Urinary bladder (tissue), 4 donors: ENCODE data around the gene FNDC3B. TPM values are rescaled to one million over a fixed set of nuclear protein-coding genes. Genes with fewer than 3 reads are reported as not detected.

ENCODE experiments used
- DNase-seq: peaks from one replicate; pipeline ENCODE4 v3.0.0-alpha.2; 2015; ENCODE audit errors: extremely low spot score
- H3K27ac ChIP-seq: one replicate; pipeline ENCODE4 v1.5.1; 2013; ENCODE audit warnings: low read depth, mild to moderate bottlenecking, moderate library complexity
- H3K36me3 ChIP-seq: one replicate; pipeline ENCODE4 v1.6.1; 2013; ENCODE audit warnings: mild to moderate bottlenecking, moderate library complexity; ENCODE audit not compliant: insufficient read depth
- H3K4me1 ChIP-seq: one replicate; pipeline ENCODE4 v1.6.1; 2013; ENCODE audit warnings: mild to moderate bottlenecking, moderate library complexity; ENCODE audit not compliant: insufficient read depth
- H3K4me3 ChIP-seq: one replicate; pipeline ENCODE4 v1.5.1; 2013; ENCODE audit warnings: low read depth, low read length
- WGBS: extraction: QIAGEN DNeasy Blood & Tissue Kit; methylation state at CpG from one replicate; pipeline ENCODE4 v1.1.7; 2013; 5-methylcytosine and 5-hydroxymethylcytosine counted together
- polyA plus RNA-seq: library from polyadenylated mRNA; stranded (reverse); fragments of 200-250 nt; gene quantifications from one replicate; pipeline ENCODE4 v1.2.3, GENCODE V29; 2013
- total RNA-seq: library from RNA; depleted of rRNA; stranded (reverse); fragments of >200 nt; gene quantifications from one replicate; pipeline ENCODE4 v1.2.3, GENCODE V29; 2014
- donor health status: healthy with polysubstance abuse.
- donor health status: healthy.

FNDC3B gene
- total and polyA plus RNA-seq, 2 donors = 22.0 to 228 TPM

DNA sequence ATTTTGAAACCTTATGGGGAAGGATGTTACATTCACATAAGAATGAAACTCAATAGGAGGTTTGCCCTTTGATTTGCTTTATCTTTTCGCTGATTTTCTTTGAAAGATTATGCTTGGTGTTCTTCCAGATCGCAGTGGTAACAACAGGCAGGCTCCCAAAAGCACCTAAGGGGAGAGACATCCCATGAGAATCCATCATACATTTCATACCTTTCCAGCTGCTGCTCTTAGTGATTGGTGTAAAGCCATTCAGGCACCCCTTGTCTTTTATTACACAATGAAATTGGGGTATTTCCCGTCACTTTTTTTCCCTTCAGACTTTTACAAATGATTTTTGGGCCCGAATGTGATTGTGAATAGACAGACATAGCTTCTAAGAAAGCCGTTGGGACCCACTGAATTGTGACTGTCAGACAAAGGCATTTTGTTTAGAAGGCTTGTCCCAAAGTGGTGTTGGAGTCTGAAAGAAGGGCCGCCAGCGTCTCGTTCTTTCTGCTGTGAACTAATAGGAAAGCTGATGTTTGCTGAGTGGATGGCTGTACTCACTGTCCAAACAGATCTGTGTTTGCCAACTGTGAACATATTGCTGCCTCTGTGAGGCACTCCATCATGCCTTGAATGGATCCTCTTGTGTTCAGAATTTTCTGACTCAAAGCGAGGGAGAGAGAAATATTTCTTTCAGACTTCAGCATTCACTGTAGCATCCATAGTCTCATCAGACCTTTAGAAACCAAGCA lies 164.3 kb downstream of the FNDC3B start:
- no peaks in the 10 kb centered on the region for H3K36me3 ChIP-seq
- H3K4me1 ChIP-seq = no peaks in the 10 kb centered on the region
- peak; percentile 42 for DNase-seq
- H3K27ac ChIP-seq = no peak overlapping the region
- no peak overlapping the region for H3K4me3 ChIP-seq
- WGBS = 46% methylated on average over 9 of the region's 9 CpGs

DNA sequence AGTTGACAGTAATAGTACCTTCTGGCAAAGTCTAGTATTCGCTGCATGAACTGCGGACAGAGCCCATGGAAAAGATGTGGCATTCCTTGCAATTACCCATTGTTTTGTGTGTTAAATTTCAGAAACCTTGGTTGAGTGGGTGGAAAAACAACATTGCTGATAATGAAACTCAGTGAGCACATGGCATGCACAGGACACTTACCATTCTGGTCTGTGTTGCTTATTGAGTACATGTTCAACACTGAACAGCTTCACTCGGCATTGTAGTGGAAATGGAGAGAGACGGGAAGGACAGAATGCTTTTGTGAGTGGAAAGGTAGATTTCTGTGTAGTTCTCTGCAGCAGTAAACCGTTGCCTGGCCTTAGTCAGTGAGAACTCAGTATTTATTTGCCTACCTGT lies 165.3 kb downstream of the FNDC3B start:
- Histone ChIP-seq H3K36me3 (no peaks in the 10 kb centered on the region), H3K4me1 (no peaks in the 10 kb centered on the region), H3K27ac (no peak overlapping the region), H3K4me3 (no peak overlapping the region)
- WGBS = 92% methylated on average over 5 of the region's 5 CpGs
- DNase-seq = no peak

DNA sequence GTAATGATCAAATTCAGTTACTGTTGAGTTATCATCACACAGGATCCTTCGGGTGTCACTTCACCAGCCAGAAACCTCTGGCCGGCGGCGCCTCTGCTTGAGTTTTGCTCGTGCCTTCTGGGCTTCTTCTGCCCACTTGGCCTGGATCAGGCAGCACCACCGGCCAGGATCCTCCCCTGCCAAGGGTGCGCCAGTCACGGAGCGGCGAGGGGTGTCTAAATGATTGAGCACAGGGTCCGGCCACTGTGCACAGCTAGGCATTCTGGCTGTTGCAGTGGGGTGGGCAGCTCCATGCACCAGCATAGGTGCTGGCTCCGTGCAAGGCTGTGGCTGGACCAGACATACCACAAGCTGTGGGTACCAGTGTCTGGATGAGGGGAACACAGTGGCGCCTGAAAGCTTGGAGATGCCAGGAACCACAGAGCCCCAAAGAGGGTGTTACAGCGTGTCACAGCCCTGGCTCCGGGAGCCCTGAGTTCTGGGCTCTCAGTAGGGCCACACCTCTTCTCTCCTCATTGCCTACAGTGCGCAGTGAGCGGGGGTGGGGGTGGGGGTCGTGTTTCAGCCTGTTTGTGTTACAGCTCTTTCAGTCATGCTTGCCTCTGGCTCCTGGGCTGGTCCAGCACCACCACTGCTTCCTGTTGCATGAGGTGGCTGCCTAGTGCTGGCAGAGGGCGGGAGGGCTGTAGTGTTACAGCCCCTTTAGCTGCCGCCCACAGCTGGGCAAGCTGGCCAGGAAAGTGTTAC lies 169.4 kb downstream of the FNDC3B start:
- 86% methylated on average over 20 of the region's 20 CpGs for WGBS
- no peak for DNase-seq
- H3K36me3 ChIP-seq = no peaks in the 10 kb centered on the region
- H3K4me3 ChIP-seq = no peak overlapping the region
- no peak overlapping the region for H3K27ac ChIP-seq
- H3K4me1 ChIP-seq = peaks cover 1% of the 10 kb centered on the region

DNA sequence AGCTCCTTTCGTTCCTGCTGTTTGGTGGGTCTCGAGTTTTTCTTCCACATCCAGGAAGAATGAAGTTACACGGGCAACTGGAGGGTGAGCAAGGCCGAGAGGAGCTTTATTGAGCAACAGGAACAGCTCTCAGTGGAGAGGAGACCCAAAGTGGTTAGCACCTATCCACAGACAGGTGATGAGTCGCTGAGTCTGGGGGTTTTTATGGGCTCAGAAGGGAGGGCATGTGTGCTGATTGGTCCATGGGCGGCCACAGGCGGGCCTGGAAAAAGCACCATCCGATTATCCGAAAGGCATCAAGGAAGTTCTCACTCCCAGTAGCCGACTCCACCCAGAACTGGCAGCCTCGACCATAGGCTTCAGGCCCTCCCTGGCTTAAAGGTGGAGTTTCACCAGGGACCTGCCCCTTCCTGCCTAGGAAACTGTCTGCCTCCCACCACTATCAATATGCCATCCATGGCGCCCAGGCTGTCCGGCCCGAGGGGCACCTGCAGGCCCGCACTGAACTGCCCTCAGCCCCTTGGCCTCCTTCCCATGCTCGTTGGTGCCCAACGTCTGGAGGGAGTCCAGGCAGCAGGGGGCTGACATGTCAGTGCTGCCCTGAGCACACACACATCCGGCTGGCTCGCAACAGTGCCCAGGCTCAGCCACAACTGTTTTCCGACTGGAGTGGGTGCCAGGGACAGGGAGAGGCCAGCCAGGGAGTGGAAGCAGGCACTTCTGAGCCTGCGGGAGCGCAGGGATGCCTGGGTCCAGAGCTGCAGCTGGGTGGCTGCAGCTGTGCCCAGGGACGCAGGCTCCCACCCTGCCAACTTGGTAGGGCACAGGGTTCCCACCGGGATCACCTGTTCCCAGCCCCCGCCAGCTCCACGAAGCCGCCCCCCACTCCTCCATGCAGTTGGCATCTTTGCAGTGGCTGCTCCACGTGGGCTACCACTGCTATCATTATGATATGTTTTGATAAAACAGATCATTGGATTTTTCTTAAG lies 170.2 kb downstream of the FNDC3B start:
- Histone ChIP-seq H3K4me1 (peaks cover 2% of the 10 kb centered on the region), H3K4me3 (no peak overlapping the region)

DNA sequence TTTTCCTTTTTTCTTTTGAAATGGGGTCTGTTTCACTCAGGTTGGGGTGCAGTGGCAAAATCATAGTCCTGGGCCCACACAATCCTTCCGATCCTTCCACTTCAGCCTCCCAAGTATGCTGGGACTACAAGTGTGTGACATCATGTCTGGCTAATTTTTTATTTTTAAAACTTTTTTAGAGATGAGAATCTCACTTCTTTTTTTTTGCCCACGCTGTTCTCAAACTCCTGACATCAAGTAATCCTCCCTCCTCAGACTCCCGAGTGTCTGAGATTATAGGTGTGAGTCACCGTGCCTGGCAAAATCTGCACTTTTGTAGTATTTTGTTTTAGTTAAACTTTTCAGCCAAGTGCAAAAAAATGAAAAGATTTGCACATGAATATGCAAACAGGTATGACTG lies 171.0 kb downstream of the FNDC3B start:
- Histone ChIP-seq H3K27ac (no peak overlapping the region), H3K36me3 (no peaks in the 10 kb centered on the region), H3K4me3 (no peak overlapping the region), H3K4me1 (peaks cover 2% of the 10 kb centered on the region)
- DNase-seq = no peak
- 53% methylated on average over 4 of the region's 4 CpGs for WGBS

More for the DNA sequence above, 170.2 kb downstream of the FNDC3B start:
- DNase-seq = no peak
- Histone ChIP-seq H3K36me3 (no peaks in the 10 kb centered on the region), H3K27ac (peak overlapping the region; percentile 26)
- 82% methylated on average over 28 of the region's 28 CpGs for WGBS

DNA sequence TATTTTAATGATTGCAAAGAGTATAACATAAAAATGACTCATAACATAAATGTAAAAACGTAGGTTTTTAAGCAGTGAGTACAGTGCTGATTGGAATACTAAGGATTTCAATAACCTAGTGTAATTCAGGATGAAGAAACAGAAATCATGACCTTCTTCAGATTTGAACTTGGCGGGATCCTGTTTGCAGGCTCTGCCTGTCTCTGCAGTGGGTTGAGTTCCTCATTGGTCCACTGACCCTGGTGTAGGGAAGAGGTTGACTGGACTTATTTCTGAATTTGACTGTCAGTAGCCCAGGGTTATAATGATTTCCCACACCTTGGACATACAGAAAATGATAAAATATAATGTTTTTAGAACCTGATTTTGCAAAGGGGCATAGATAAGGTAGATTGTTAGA lies 171.7 kb downstream of the FNDC3B start:
- no peaks in the 10 kb centered on the region for H3K36me3 ChIP-seq
- H3K4me1 ChIP-seq = peaks cover 2% of the 10 kb centered on the region
- no peak overlapping the region for H3K27ac ChIP-seq
- WGBS = 82% methylated on average over 2 of the region's 2 CpGs
- no peak overlapping the region for H3K4me3 ChIP-seq
- no peak for DNase-seq

DNA sequence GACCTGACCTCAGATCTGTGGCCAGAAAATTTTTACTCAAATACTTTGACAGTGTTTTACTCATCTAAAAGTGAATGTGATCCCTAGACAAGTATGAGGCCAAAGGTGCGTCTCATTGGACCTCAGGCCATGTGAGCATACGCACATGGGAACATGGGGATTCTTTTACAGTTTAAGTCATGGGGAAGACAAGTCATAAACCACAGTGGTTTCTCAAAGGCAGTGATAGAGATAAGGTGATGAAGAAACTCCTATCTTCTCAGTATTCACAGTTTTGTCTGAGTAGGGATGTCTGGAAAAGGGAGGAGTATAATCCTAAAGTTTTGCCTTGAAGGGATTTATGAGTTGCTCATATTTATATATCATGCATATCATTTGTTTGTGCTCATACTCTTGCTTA lies 173.8 kb downstream of the FNDC3B start:
- Histone ChIP-seq H3K36me3 (no peaks in the 10 kb centered on the region), H3K4me3 (no peak overlapping the region), H3K4me1 (peaks cover 5% of the 10 kb centered on the region), H3K27ac (no peak overlapping the region)
- DNase-seq = no peak
- 86% methylated on average over 2 of the region's 2 CpGs for WGBS

DNA sequence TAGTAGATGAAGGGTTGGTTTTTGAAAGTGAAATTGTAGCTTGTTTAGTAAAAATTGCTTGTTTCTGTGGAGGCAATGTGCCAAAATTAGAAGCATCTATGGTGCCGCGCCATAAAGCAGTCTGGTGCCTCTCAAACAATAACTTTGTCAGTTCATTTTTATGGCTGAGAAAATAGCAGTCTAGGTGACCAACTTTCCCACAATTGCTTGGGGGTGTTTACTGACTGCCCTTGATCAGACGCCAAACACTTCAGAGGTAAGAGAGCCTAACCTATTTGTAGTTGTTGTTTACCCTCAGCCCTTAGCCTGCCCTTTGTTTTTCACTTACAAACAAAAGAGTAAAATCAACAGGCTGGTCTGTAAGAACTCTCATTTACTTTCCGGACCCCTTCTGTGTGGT lies 174.5 kb downstream of the FNDC3B start:
- no peak overlapping the region for H3K27ac ChIP-seq
- no peak overlapping the region for H3K4me3 ChIP-seq
- peaks cover 5% of the 10 kb centered on the region for H3K4me1 ChIP-seq
- 65% methylated on average over 4 of the region's 4 CpGs for WGBS
- no peaks in the 10 kb centered on the region for H3K36me3 ChIP-seq
- DNase-seq = no peak

DNA sequence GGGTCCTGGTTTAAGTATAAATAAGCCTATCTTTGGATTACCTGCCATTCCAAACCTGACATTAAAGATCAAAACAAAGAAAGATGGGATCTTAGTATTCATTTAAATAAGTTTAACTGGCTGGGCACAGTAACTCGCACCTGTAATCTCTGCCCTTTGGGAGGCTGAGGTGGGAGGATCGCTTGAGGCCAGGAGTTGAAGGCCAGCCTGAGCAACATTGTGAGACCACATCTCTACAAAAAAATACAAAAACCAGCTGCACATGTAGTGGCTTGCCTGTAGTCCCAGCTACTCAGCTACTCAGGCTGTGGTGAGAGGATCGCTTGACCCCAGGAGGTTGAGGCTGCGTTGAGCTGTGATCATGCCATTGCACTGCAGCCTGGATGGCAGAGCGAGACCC lies 176.9 kb downstream of the FNDC3B start:
- H3K27ac ChIP-seq = no peak overlapping the region
- no peaks in the 10 kb centered on the region for H3K36me3 ChIP-seq
- DNase-seq = no peak
- H3K4me3 ChIP-seq = no peak overlapping the region
- peaks cover 5% of the 10 kb centered on the region for H3K4me1 ChIP-seq
- 94% methylated on average over 5 of the region's 5 CpGs for WGBS

DNA sequence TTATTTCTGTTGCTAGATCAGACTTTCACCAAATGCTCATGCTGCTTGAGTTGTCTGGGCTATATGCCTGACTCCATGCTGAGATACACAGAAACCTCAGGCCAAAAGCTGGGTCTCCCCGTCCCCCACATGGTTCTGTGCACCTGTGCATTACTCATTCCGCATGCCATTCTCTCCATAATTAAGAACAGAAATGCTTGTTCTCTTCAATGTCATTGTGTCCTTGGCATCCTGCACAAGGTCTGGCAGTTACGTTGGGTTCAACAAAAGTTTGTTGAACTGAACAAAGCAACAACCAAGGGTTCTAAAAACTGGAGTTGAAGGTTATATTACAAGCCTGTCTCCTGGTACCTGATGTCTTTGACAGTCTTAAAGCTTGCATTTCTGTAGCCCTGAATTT lies 177.5 kb downstream of the FNDC3B start:
- Histone ChIP-seq H3K36me3 (no peaks in the 10 kb centered on the region), H3K4me3 (no peak overlapping the region), H3K27ac (no peak overlapping the region), H3K4me1 (peaks cover 5% of the 10 kb centered on the region)
- 89% methylated on average over 3 of the region's 3 CpGs for WGBS
- DNase-seq = no peak

DNA sequence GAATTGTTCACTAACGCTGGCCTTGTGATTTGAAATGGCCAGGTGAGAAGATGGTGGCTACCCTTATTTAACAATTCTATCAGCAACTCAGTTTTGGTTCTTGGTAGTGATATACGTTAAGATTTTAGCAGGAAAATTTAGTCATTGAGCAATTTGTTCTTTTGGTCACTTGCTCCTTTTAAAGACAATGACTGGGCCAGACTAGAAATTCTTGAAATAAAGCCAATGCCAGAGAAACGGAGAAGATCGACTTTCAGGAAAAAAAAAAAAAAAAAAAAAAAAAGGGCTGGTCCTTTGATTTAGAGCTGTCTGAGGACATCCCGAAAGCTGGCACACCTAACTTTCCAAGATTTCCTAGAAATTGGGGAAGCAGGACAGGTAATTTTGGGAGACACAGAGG lies 178.5 kb downstream of the FNDC3B start:
- Histone ChIP-seq H3K27ac (no peak overlapping the region), H3K4me1 (peaks cover 5% of the 10 kb centered on the region), H3K36me3 (no peaks in the 10 kb centered on the region), H3K4me3 (no peak overlapping the region)
- no peak for DNase-seq
- 42% methylated on average over 5 of the region's 5 CpGs for WGBS

DNA sequence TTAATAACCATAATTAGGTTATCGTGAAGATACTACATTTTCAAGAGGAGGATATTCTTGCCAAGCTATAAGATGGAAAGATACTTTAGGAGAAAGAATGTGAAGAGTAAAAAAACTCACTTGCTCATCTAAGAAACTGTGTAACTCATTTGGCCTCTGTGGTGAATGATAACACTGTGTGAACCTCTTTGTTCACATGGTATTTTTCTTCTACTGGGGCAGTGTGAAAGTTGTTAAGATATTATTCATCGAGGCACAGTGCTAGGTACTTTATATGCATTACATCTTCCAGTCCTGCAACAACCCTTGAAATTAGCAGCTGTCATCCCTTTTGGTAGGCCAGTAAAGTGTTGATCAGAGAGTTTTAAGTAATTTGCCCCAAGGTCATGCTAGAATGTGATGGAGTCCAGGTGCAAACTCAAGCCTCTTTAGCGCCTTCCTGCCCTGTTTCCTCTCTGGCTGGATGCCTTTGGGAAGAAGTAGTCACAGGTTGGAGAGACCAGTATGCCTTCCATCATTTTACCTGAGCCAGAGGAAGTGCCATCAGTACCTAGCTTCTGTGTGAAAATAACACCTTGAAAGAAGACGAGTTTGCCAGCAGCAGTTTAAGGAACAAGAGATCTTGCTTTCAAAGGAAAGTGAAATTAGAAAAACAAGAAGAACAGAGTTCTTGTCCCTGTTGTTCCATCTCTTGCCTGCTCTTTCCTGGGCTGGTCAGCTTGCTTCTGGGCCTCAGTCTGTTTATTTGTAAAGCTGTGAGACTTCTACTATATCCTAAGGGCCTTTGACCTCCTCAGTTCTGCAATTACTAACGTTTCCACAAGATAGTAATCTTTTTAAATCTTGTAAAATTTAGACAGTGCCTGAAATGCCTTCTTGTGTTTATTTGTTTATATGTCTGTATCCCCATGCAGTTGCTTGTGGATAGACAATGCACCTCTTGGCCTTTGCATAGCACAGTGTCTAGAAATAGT lies 179.3 kb downstream of the FNDC3B start:
- WGBS = 62% methylated on average over 5 of the region's 5 CpGs
- DNase-seq = no peak
- Histone ChIP-seq H3K4me1 (peaks cover 5% of the 10 kb centered on the region), H3K4me3 (no peak overlapping the region), H3K36me3 (no peaks in the 10 kb centered on the region), H3K27ac (no peak overlapping the region)

DNA sequence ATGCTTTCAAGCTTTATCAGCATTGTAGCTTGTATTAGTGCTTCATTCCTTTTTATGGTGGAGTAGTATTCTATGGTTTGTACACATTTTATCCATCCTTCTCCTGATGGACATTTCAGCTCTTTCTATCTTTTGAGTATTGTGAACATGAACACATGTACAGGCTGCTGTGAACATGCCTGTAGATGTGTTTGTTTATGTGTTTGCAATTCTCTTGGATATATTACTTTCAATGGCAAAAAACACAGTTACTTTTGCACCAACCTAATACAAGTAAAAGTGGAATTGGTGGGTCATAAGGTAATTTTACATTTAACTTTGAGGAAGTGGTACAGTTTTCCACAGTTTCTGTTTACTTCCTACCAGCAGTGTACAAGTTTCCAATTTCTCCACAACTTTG lies 180.4 kb downstream of the FNDC3B start:
- peaks cover 3% of the 10 kb centered on the region for H3K4me1 ChIP-seq

More for the DNA sequence above, 180.4 kb downstream of the FNDC3B start:
- H3K4me3 ChIP-seq = no peak overlapping the region
- H3K27ac ChIP-seq = no peak overlapping the region
- DNase-seq = no peak
- no peaks in the 10 kb centered on the region for H3K36me3 ChIP-seq
